Left lobe of liver (tissue), 2 donors: Measurements from ENCODE around the gene ZCWPW1. TPM values are rescaled to one million over a fixed set of nuclear protein-coding genes. Genes with fewer than 3 reads are reported as not detected.
A peak's percentile ranks its signal among the peaks of the same experiment; 100 is the strongest.
"Not testable (repeated sequence)": the region's sequence is repeated elsewhere in the genome, so short reads cannot be mapped to it uniquely, and the experiment has no call there.

Source experiments
- ATAC-seq: fragments of 200-7000 bp; cut with Tn5 transposase; one replicate; pipeline ENCODE4 v1.9.1; 2020; ENCODE audit warnings: mild to moderate bottlenecking, moderate library complexity
- DNase-seq: peaks from one replicate; pipeline ENCODE4 v3.0.0-alpha.2; 2020; ENCODE audit warnings: low spot score
- total RNA-seq: library from RNA; stranded (reverse); gene quantifications from one replicate; pipeline ENCODE4 v1.2.1, GENCODE V29; 2021
- donor health status: DM: no; HTN: no; CAD: no; lungs with moderate emphysema.
- donor health status: DM: no; HTN: yes; CAD: no.

Gene ZCWPW1
- total RNA-seq, 1 donor from 2014 or later = 4.4 TPM

- no peak for ATAC-seq
- no peak for DNase-seq
These were observed 48.3 kb downstream of the ZCWPW1 start for GRCh38 chr7:100380196-100380595.

GRCh38 chr7:100378114-100378755 is 50.3 kb downstream of the ZCWPW1 start:
- no peak for ATAC-seq

GRCh38 chr7:100376066-100376465 is 52.4 kb downstream of the ZCWPW1 start:
- ATAC-seq = no peak
- DNase-seq = no peak

More at GRCh38 chr7:100378114-100378755, 50.3 kb downstream of the ZCWPW1 start:
- no peak for DNase-seq

- DNase-seq = no peak
These were observed 53.9 kb downstream of the ZCWPW1 start for GRCh38 chr7:100374601-100375000.

GRCh38 chr7:100373870-100374598 is 54.5 kb downstream of the ZCWPW1 start:
- not testable (repeated sequence) for DNase-seq, ATAC-seq

More at GRCh38 chr7:100374601-100375000, 53.9 kb downstream of the ZCWPW1 start:
- no peak for ATAC-seq

- ATAC-seq (peak; percentile 55), DNase-seq (no peak)
These were observed 55.2 kb downstream of the ZCWPW1 start, which contains the start of gene PILRA for GRCh38 chr7:100373261-100373831. TSS of gene PILRA (plus strand) at chr7:100373487. CDS start at chr7:100373657, 170 bp downstream.

- ATAC-seq (peak; percentile 5), DNase-seq (no peak)
These were observed 55.8 kb downstream of the ZCWPW1 start for GRCh38 chr7:100372694-100373093.

GRCh38 chr7:100372256-100372655 is 56.2 kb downstream of the ZCWPW1 start:
- ATAC-seq = peak; percentile 7
- no peak for DNase-seq

GRCh38 chr7:100371561-100372171 is 56.8 kb downstream of the ZCWPW1 start:
- DNase-seq (no peak), ATAC-seq (peak; percentile 4)

- no peak for DNase-seq
- no peak for ATAC-seq
These were observed 57.8 kb downstream of the ZCWPW1 start for GRCh38 chr7:100370746-100371145.

- no peak for DNase-seq
- no peak for ATAC-seq
These were observed 58.2 kb downstream of the ZCWPW1 start for GRCh38 chr7:100370303-100370702.

- DNase-seq (no peak), ATAC-seq (peak; percentile 38)
These were observed 59.4 kb downstream of the ZCWPW1 start for GRCh38 chr7:100369105-100369504.

- DNase-seq = no peak
- ATAC-seq = no peak
These were observed 60.6 kb downstream of the ZCWPW1 start for GRCh38 chr7:100367676-100368613.

- no peak for ATAC-seq
- DNase-seq = no peak
These were observed 61.3 kb downstream of the ZCWPW1 start for GRCh38 chr7:100367251-100367620.

GRCh38 chr7:100366411-100367250 is 61.9 kb downstream of the ZCWPW1 start:
- DNase-seq = no peak
- ATAC-seq = no peak

- not testable (repeated sequence) for DNase-seq, ATAC-seq
These were observed 62.5 kb downstream of the ZCWPW1 start for GRCh38 chr7:100365998-100366367.

GRCh38 chr7:100364480-100364879 is 64.0 kb downstream of the ZCWPW1 start:
- no peak for ATAC-seq
- no peak for DNase-seq

- not testable (repeated sequence) for ATAC-seq, DNase-seq
These were observed 64.7 kb downstream of the ZCWPW1 start for GRCh38 chr7:100363797-100364196.

- no peak for DNase-seq
- ATAC-seq = no peak
These were observed 65.4 kb downstream of the ZCWPW1 start for GRCh38 chr7:100363098-100363497.
